ENCODE measurements around the gene KRTAP10-7.
"Not testable (repeated sequence)": the region's sequence is repeated elsewhere in the genome, so short reads cannot be mapped to it uniquely, and the experiment has no call there.

The KRTAP10-7 gene

GRCh38 chr21:44571844-44572782, 28.3 kb upstream of the KRTAP10-7 start:
- no peak for DNase-seq

- no peak for DNase-seq
These were observed 27.3 kb upstream of the KRTAP10-7 start for GRCh38 chr21:44572959-44573583.

- DNase-seq = not testable (repeated sequence)
These were observed 26.6 kb upstream of the KRTAP10-7 start, which contains the start of gene KRTAP10-4 for GRCh38 chr21:44573630-44574456. KRTAP10-4 (plus strand) TSS chr21:44573729; CDS start chr21:44573759, 30 bp downstream.

- DNase-seq = no peak
These were observed 25.7 kb upstream of the KRTAP10-7 start for GRCh38 chr21:44574457-44575306.

GRCh38 chr21:44575307-44576024, 24.9 kb upstream of the KRTAP10-7 start:
- no peak for DNase-seq

- no peak for DNase-seq
These were observed 24.4 kb upstream of the KRTAP10-7 start for GRCh38 chr21:44576025-44576420.

GRCh38 chr21:44578371-44579055, 21.9 kb upstream of the KRTAP10-7 start:
- DNase-seq = no peak

- no peak for DNase-seq
These were observed 21.2 kb upstream of the KRTAP10-7 start for GRCh38 chr21:44579056-44579832.

GRCh38 chr21:44579833-44580144, 20.6 kb upstream of the KRTAP10-7 start:
- no peak for DNase-seq

- DNase-seq = not testable (repeated sequence)
These were observed 20.1 kb upstream of the KRTAP10-7 start, which contains the start of gene KRTAP10-5 for GRCh38 chr21:44580231-44580821. KRTAP10-5 (minus strand) TSS chr21:44580604; CDS start chr21:44580578, 26 bp downstream.

GRCh38 chr21:44581158-44581557, 19.2 kb upstream of the KRTAP10-7 start:
- DNase-seq = no peak

- no peak for DNase-seq
These were observed 18.3 kb upstream of the KRTAP10-7 start for GRCh38 chr21:44582055-44582454.

- no peak for DNase-seq
These were observed 17.2 kb upstream of the KRTAP10-7 start for GRCh38 chr21:44583089-44583799.

- DNase-seq = no peak
These were observed 16.6 kb upstream of the KRTAP10-7 start for GRCh38 chr21:44583800-44584147.

- DNase-seq = no peak
These were observed 14.5 kb upstream of the KRTAP10-7 start for GRCh38 chr21:44585892-44586291.

GRCh38 chr21:44589094-44589493, 11.3 kb upstream of the KRTAP10-7 start:
- DNase-seq = no peak

- DNase-seq = no peak
These were observed 10.7 kb upstream of the KRTAP10-7 start for GRCh38 chr21:44589586-44590305.

- no peak for DNase-seq
These were observed 10.1 kb upstream of the KRTAP10-7 start for GRCh38 chr21:44590311-44590721.

Data from right hindlimb (tissue), 1 donor.